AG09309 (cell line): ENCODE data around the gene SLC16A12.

Experiments used
- DNase-seq: peaks from one replicate; pipeline ENCODE4 v3.0.0-alpha.2; 2010; ENCODE audit warnings: low read depth
- H3K4me3 ChIP-seq: 2 replicates; pipeline ENCODE4 v1.5.1; 2011; ENCODE audit warnings: mild to moderate bottlenecking, low read depth, low read length, moderate library complexity; ENCODE audit not compliant: control insufficient read depth
- TF ChIP-seq, protein P1 (sequence below): IDR thresholded peaks from 2 replicates; pipeline ENCODE4 v1.5.1; 2011; ENCODE audit warnings: mild to moderate bottlenecking, low read depth, low read length, inconsistent platforms; ENCODE audit not compliant: insufficient read depth, control insufficient read depth; ENCODE audit errors: missing control alignments

Gene SLC16A12

DNA sequence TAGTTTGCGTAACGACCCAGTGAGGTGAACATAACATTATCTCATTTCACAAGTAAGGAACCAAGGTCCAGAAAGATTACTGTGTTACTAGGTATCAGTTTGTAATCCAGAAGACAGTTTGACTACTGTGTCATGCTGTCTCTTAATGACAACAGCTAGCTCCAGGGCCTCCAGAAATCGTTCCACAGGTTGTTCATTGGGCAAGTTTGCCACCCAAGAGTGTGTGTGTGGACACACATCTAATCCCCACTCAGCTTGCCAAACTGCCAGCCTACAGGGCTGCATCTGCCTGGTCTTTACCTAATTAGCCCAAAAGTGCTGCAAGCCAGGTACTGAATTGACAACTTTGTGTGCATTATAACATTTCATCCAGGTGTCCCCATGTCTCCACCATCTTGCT lies 27.9 kb upstream of the SLC16A12 start:
- DNase-seq: no peak
- no peak overlapping the region for H3K4me3 ChIP-seq
- TF ChIP-seq, protein P1, sequence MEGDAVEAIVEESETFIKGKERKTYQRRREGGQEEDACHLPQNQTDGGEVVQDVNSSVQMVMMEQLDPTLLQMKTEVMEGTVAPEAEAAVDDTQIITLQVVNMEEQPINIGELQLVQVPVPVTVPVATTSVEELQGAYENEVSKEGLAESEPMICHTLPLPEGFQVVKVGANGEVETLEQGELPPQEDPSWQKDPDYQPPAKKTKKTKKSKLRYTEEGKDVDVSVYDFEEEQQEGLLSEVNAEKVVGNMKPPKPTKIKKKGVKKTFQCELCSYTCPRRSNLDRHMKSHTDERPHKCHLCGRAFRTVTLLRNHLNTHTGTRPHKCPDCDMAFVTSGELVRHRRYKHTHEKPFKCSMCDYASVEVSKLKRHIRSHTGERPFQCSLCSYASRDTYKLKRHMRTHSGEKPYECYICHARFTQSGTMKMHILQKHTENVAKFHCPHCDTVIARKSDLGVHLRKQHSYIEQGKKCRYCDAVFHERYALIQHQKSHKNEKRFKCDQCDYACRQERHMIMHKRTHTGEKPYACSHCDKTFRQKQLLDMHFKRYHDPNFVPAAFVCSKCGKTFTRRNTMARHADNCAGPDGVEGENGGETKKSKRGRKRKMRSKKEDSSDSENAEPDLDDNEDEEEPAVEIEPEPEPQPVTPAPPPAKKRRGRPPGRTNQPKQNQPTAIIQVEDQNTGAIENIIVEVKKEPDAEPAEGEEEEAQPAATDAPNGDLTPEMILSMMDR: no peak

DNA sequence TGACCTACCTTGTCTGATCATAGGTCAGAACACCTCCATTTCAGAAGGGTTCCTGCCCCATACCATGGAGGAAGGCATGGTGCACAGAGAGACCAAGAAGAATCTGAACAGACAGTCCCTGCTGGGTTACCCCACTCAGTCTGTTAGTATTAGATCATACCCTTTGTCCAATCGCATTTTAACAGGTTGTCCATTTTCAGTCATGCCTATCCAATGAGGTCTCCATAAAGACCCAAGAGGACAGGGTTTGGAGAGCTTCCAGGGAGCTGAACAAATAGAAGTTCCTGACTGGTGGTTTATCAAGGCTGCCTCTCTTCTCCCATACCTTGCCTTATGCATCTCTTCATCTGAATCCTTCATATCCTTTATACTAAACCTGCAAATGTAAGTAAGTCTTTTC lies 21.2 kb upstream of the SLC16A12 start:
- no peak overlapping the region for H3K4me3 ChIP-seq
- no peak for DNase-seq
- TF ChIP-seq, protein P1: no peak

DNA sequence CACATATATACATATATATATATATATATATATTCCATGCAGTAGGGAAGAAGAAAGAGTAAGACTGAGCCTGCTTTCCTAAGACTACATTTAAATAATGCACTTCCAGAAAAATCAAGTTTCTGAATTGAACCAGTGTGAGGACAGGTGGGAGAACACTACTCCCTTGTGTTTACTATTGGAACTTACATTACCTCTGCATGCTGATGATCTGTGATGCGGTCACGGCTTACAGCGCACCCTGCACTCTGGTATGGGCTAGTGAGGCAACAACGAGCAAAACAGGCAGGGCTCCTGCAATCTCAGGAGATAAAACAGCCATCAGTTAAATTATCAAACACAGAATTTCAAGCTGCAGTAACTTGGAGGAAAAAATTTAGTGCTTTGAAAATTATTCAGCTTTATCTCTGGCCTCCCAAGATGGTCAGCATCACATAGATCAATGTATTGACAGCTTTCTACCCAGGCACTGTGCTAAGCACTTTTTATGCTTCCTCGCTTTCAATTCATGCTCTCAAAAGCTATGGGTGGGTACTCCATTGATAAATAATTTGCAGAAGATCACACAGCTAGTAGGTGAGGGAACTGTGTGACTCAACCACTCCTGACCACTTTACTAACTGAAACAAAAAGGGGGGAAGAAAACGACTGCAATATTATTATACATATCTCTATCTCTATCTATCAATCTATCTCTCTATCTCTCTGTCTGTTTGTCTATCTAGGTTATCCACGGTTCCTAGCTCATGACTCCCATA lies 20.5 kb upstream of the SLC16A12 start:
- TF ChIP-seq, protein P1: peak; percentile 21
- H3K4me3 ChIP-seq: no peak overlapping the region
- no peak for DNase-seq

DNA sequence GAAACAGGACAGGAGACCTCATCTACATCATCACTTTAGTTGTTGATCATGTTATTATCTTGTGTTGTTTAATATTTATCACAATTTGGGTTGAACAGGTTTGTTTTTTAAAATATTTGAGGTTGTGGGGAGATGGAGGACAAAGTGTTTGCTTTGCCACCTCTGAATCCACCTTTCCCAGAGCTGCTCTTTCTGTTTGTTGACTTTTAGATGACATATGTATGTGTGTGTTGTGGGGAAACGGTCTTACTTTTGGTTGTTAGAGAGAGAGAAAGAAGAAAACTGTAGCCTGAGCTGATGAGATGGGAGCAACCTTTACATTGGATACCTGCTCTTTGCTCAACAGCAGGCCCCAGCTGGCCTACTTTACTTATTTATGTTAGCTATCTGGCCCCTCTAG lies 19.0 kb upstream of the SLC16A12 start:
- DNase-seq: no peak
- H3K4me3 ChIP-seq: no peak overlapping the region

DNA sequence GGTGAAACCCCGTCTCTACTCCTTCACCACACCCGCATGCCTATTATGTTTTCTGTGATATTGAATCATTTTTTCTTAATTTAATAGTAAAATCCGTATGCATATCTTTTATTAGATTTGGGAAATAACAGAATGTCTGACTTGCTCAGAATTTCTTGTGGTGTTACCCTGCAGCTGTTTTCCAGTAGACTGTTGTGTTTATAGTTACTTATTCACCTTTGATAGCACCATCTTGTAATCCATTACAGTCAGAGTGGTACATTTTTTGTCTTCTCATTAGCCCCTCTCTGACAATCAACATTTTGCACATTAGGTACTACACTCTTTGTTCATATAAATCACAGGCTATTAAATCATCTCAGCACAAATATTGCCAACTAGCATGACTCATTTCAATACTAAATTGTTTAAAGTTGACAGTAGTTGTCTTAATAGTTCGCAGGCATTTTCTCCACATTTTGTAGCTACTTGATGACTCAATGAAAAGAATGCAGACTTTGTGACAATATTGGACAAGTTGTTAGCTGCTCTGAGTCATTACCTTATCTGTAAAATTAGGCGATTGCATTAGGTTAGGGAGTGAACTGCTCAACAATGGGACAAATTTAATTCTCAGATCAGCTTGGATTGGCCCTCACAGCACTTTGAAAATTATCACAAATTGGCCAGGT lies 17.8 kb upstream of the SLC16A12 start:
- H3K4me3 ChIP-seq: no peak overlapping the region
- TF ChIP-seq, protein P1: no peak
- peak; percentile 93 for DNase-seq

More for the DNA sequence above, 19.0 kb upstream of the SLC16A12 start:
- TF ChIP-seq, protein P1: no peak

DNA sequence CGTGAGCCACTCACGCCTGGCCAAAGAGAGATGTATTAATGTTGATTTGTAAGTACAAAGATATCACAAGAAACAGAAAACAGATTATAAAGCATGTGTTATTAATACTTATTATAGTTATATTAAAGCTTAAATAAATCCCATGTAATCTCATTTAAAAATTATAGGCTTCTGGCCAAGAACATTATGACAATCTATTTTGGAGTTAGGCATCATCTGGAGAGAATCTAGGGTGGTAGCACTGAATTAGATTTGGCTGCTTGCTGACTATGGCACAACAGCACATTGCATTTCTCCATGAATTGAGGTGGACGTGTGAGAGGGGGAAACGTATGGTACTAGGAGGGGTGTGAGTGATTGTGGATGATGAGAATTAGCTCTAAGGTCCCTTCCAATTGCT lies 16.8 kb upstream of the SLC16A12 start:
- TF ChIP-seq, protein P1: no peak
- H3K4me3 ChIP-seq: no peak overlapping the region
- no peak for DNase-seq

DNA sequence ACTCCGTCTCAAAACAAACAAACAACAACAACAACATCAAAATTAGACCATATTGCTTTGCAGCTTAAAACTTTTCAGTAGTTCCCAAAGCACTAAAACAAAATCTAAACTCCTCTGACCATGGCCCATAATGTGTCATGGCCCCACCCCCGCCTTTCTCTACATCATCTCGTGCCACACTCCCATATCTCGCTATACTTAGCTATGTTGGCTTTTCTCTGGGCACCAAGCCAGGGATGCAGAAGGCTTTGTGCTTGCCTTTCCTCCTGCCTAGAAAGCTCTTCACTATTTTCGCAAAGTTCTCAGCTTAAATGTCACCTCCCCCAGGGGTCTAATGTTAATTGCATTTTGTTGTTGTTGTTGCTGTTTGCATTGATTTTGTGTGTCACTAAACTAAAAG lies 15.1 kb upstream of the SLC16A12 start:
- TF ChIP-seq, protein P1: no peak

More for the DNA sequence above, 15.1 kb upstream of the SLC16A12 start:
- DNase-seq: no peak
- H3K4me3 ChIP-seq: no peak overlapping the region
